ENCODE results near the gene RHOD.

GRCh38 chr11:67058506-67058905 lies 1.9 kb downstream of the RHOD start:
- TF ChIP-seq POLR2AphosphoS5 (IDR thresholded peaks at IDR 0.05; ENCODE audit: low read depth, low read length) = no peak
- TF ChIP-seq CTCF (IDR thresholded peaks at IDR 0.05) = no peak
- TF ChIP-seq, protein P1, sequence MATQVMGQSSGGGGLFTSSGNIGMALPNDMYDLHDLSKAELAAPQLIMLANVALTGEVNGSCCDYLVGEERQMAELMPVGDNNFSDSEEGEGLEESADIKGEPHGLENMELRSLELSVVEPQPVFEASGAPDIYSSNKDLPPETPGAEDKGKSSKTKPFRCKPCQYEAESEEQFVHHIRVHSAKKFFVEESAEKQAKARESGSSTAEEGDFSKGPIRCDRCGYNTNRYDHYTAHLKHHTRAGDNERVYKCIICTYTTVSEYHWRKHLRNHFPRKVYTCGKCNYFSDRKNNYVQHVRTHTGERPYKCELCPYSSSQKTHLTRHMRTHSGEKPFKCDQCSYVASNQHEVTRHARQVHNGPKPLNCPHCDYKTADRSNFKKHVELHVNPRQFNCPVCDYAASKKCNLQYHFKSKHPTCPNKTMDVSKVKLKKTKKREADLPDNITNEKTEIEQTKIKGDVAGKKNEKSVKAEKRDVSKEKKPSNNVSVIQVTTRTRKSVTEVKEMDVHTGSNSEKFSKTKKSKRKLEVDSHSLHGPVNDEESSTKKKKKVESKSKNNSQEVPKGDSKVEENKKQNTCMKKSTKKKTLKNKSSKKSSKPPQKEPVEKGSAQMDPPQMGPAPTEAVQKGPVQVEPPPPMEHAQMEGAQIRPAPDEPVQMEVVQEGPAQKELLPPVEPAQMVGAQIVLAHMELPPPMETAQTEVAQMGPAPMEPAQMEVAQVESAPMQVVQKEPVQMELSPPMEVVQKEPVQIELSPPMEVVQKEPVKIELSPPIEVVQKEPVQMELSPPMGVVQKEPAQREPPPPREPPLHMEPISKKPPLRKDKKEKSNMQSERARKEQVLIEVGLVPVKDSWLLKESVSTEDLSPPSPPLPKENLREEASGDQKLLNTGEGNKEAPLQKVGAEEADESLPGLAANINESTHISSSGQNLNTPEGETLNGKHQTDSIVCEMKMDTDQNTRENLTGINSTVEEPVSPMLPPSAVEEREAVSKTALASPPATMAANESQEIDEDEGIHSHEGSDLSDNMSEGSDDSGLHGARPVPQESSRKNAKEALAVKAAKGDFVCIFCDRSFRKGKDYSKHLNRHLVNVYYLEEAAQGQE (IDR thresholded peaks at IDR 0.05; ENCODE audit: insufficient read depth in 1 of 2, low read depth in 2 of 2, low read length in 1 of 2) = no peak
